HepG2 (cell line): ENCODE measurements around the gene HIGD1A. TPM values are rescaled to one million over a fixed set of nuclear protein-coding genes. Genes with fewer than 3 reads are reported as not detected.

Source experiments
- CEBPG ChIP-seq: IDR thresholded peaks from 2 replicates; pipeline ENCODE4 v1.6.1; 2016
- CREB1 ChIP-seq, 2 experiments: fragments of 450-650 bp in 1 of 2; IDR thresholded peaks; 2 replicates each; pipeline ENCODE4 v1.6.1; 2016 to 2017; ENCODE audit warnings: control low read depth in 1 of 2, mild to moderate bottlenecking in 1 of 2, missing compliant biosample characterization in 1 of 2, missing genetic modification characterization in 1 of 2
- GATAD2A ChIP-seq: IDR thresholded peaks from 2 replicates; pipeline ENCODE4 v1.6.1; 2016
- ISL2 ChIP-seq: sonication (generic); formaldehyde crosslinking; IDR thresholded peaks from 2 replicates; pipeline ENCODE4 v1.5.0; 2020; ENCODE audit warnings: missing genetic modification reagents
- KDM2A ChIP-seq: sonication (generic); formaldehyde crosslinking; IDR thresholded peaks from 2 replicates; pipeline ENCODE4 v1.4.0; 2020; ENCODE audit warnings: low read depth, missing genetic modification reagents, borderline replicate concordance
- MED1 ChIP-seq: sonication (generic); formaldehyde crosslinking; IDR thresholded peaks from 2 replicates; pipeline ENCODE4 v1.4.0; 2020; ENCODE audit warnings: missing genetic modification reagents
- SAP130 ChIP-seq: IDR thresholded peaks from 2 replicates; pipeline ENCODE4 v1.6.1; 2016; ENCODE audit warnings: low read depth
- SSRP1 ChIP-seq: IDR thresholded peaks from 2 replicates; pipeline ENCODE4 v1.6.1; 2016; ENCODE audit warnings: control low read depth
- STAG1 ChIP-seq: sonication (generic); formaldehyde crosslinking; IDR thresholded peaks from 2 replicates; pipeline ENCODE4 v1.4.0; 2020; ENCODE audit warnings: missing genetic modification reagents
- ZC3H4 ChIP-seq: sonication (generic); formaldehyde crosslinking; IDR thresholded peaks from 2 replicates; pipeline ENCODE4 v1.4.0; 2020; ENCODE audit warnings: missing genetic modification reagents, borderline replicate concordance
- ZNF660 ChIP-seq: sonication (generic); formaldehyde crosslinking; IDR thresholded peaks from 2 replicates; pipeline ENCODE4 v1.5.1; 2020; ENCODE audit warnings: mild to moderate bottlenecking, low read depth, missing genetic modification reagents, borderline replicate concordance
- polyA plus RNA-seq, 8 experiments: library from polyadenylated mRNA; depleted of rRNA in 3 of 8; stranded (reverse) in 7 of 8; unstranded in 1 of 8; fragments of >200 nt; fragmentation: Illumina TruSeq in 4 of 8; extraction: Trizol in 4 of 8; gene quantifications; 2 replicates each; pipeline versions ENCODE4 v1.2.1 to v1.2.3, GENCODE V29; 2011 to 2016; ENCODE audit warnings: low read depth in 4 of 8, missing spikeins in 1 of 8, mixed read lengths in 1 of 8; ENCODE audit not compliant: insufficient read depth in 1 of 8
- total RNA-seq, 5 experiments: library from RNA; depleted of rRNA; stranded (reverse); fragments of >200 nt; fragmentation: Illumina TruSeq; extraction: Trizol; gene quantifications; 2 replicates each; pipeline ENCODE4 v1.2.3, GENCODE V29; 2016; ENCODE audit warnings: low read depth in 1 of 5
- TF ChIP-seq, protein P1 (sequence below): sonication (generic); formaldehyde crosslinking; IDR thresholded peaks from 2 replicates; pipeline ENCODE4 v1.4.0; 2020; ENCODE audit warnings: missing genetic modification reagents, mild to moderate bottlenecking, borderline replicate concordance
- TF ChIP-seq, protein P2 (sequence below): IDR thresholded peaks from 2 replicates; pipeline ENCODE4 v1.6.1; 2012; ENCODE audit warnings: low read depth, low read length, improper control_type of control experiment
- TF ChIP-seq, protein P3 (sequence below): sonication (generic); formaldehyde crosslinking; IDR thresholded peaks from 2 replicates; pipeline ENCODE4 v1.8.0; 2022; ENCODE audit warnings: mild to moderate bottlenecking, missing genetic modification reagents; ENCODE audit not compliant: insufficient replicate concordance
- TF ChIP-seq, protein P4 (sequence below): IDR thresholded peaks from 2 replicates; pipeline ENCODE4 v1.6.1; 2016

HIGD1A gene
- total and polyA plus RNA-seq, 2 of the 13 experiments (the other 11 are each of a cell fraction or from before 2014, with no cell fraction given), result 222 to 253 TPM

DNA sequence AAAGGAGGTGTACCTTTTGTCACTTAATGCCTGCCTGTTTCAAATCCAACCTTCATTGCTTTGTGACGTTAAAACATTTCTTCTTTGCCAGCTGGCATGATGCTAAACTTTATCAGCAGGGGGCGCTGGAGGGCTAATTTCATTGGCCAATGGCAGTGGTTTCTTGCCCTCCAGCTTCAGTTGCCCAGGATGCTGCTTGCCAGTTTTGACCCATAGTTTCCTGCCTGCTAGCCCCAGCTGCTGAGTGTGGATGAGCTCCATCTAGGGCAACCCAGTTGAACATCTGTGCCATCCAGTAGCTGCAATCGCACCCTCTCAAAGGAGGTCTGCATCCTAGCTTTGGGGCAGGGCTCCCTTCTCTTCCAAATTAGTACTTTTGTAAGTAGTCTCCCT lies 27.0 kb upstream of the HIGD1A start (continued):
- TF ChIP-seq, protein P1, sequence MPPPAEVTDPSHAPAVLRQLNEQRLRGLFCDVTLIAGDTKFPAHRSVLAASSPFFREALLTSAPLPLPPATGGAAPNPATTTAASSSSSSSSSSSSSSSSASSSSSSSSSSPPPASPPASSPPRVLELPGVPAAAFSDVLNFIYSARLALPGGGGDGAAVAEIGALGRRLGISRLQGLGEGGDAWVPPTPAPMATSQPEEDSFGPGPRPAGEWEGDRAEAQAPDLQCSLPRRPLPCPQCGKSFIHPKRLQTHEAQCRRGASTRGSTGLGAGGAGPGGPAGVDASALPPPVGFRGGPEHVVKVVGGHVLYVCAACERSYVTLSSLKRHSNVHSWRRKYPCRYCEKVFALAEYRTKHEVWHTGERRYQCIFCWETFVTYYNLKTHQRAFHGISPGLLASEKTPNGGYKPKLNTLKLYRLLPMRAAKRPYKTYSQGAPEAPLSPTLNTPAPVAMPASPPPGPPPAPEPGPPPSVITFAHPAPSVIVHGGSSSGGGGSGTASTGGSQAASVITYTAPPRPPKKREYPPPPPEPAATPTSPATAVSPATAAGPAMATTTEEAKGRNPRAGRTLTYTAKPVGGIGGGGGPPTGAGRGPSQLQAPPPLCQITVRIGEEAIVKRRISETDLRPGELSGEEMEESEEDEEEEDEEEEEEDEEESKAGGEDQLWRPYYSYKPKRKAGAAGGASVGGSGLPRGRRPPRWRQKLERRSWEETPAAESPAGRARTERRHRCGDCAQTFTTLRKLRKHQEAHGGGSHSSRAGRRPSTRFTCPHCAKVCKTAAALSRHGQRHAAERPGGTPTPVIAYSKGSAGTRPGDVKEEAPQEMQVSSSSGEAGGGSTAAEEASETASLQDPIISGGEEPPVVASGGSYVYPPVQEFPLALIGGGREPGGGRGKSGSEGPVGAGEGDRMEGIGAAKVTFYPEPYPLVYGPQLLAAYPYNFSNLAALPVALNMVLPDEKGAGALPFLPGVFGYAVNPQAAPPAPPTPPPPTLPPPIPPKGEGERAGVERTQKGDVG (CRISPR knock-in tag), result no peak
- TF ChIP-seq MED1 (peak; percentile 56; the same call in 1 of the 2 replicates), SSRP1 (CRISPR knock-in tag) (no peak), STAG1 (CRISPR knock-in tag) (peak; percentile 94), CEBPG (CRISPR knock-in tag) (0 out of 2 replicates have a peak, but pooled peaks have one; percentile 18), ZNF660 (CRISPR knock-in tag) (no peak), ISL2 (CRISPR knock-in tag) (peak; percentile 23; the same call in 1 of the 2 replicates), GATAD2A (CRISPR knock-in tag) (peak; percentile 47; the same call in 1 of the 2 replicates), CREB1 (IDR thresholded peaks at IDR 0.05) (no peak), CREB1 (CRISPR knock-in tag; IDR thresholded peaks at IDR 0.05) (peak; percentile 52; the same call in 1 of the 2 replicates), ZC3H4 (no peak), KDM2A (CRISPR knock-in tag) (peak; percentile 50; the same call in 1 of the 2 replicates), SAP130 (CRISPR knock-in tag) (0 out of 2 replicates have a peak, but pooled peaks have one; percentile 14)
- TF ChIP-seq, protein P2, sequence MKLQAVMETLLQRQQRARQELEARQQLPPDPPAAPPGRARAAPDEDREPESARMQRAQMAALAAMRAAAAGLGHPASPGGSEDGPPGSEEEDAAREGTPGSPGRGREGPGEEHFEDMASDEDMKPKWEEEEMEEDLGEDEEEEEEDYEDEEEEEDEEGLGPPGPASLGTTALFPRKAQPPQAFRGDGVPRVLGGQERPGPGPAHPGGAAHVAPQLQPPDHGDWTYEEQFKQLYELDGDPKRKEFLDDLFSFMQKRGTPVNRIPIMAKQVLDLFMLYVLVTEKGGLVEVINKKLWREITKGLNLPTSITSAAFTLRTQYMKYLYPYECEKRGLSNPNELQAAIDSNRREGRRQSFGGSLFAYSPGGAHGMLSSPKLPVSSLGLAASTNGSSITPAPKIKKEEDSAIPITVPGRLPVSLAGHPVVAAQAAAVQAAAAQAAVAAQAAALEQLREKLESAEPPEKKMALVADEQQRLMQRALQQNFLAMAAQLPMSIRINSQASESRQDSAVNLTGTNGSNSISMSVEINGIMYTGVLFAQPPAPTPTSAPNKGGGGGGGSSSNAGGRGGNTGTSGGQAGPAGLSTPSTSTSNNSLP, result peak; percentile 49; the same call in 1 of the 2 replicates
- TF ChIP-seq, protein P3, sequence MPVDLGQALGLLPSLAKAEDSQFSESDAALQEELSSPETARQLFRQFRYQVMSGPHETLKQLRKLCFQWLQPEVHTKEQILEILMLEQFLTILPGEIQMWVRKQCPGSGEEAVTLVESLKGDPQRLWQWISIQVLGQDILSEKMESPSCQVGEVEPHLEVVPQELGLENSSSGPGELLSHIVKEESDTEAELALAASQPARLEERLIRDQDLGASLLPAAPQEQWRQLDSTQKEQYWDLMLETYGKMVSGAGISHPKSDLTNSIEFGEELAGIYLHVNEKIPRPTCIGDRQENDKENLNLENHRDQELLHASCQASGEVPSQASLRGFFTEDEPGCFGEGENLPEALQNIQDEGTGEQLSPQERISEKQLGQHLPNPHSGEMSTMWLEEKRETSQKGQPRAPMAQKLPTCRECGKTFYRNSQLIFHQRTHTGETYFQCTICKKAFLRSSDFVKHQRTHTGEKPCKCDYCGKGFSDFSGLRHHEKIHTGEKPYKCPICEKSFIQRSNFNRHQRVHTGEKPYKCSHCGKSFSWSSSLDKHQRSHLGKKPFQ (CRISPR knock-in tag), result no peak
- TF ChIP-seq, protein P4, sequence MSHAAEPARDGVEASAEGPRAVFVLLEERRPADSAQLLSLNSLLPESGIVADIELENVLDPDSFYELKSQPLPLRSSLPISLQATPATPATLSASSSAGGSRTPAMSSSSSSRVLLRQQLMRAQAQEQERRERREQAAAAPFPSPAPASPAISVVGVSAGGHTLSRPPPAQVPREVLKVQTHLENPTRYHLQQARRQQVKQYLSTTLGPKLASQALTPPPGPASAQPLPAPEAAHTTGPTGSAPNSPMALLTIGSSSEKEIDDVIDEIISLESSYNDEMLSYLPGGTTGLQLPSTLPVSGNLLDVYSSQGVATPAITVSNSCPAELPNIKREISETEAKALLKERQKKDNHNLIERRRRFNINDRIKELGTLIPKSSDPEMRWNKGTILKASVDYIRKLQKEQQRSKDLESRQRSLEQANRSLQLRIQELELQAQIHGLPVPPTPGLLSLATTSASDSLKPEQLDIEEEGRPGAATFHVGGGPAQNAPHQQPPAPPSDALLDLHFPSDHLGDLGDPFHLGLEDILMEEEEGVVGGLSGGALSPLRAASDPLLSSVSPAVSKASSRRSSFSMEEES (CRISPR knock-in tag), result no peak
